Natural killer cell (primary cell): ENCODE data around the gene YARS1. TPM values are rescaled to one million over a fixed set of nuclear protein-coding genes. Genes with fewer than 3 reads are reported as not detected.

ENCODE experiments used
- ATAC-seq, 3 donors: fragments of 150-1000 bp in 2 of 3; fragments of 200-7000 bp in 1 of 3; cut with Tn5 transposase; 1 replicate in 1 of 3; 2 replicates in 2 of 3; pipeline ENCODE4 v1.10.0; 2021; ENCODE audit warnings: mild to moderate bottlenecking in 2 of 3, moderate library complexity in 2 of 3
- DNase-seq, 2 donors: peaks; one replicate each; pipeline versions ENCODE4 v3.0.0 to v3.0.0-alpha.2; 2013 to 2021; ENCODE audit warnings: mixed read lengths in 1 of 2
- H3K27ac ChIP-seq: one replicate; pipeline ENCODE4 v1.5.1; 2013; ENCODE audit warnings: mild to moderate bottlenecking, low read length
- H3K27me3 ChIP-seq: one replicate; pipeline ENCODE4 v1.6.1; 2013; ENCODE audit warnings: low read length; ENCODE audit not compliant: control insufficient read depth, insufficient read depth
- H3K36me3 ChIP-seq: one replicate; pipeline ENCODE4 v1.6.1; 2013; ENCODE audit warnings: low read length; ENCODE audit not compliant: control insufficient read depth, insufficient read depth
- H3K4me1 ChIP-seq: one replicate; pipeline ENCODE4 v1.6.1; 2013; ENCODE audit warnings: low read length; ENCODE audit not compliant: control insufficient read depth, insufficient read depth
- H3K4me3 ChIP-seq: one replicate; pipeline ENCODE4 v1.5.1; 2013; ENCODE audit warnings: low read length
- H3K9me3 ChIP-seq: one replicate; pipeline ENCODE4 v1.6.1; 2013; ENCODE audit warnings: low read length; ENCODE audit not compliant: control insufficient read depth, insufficient read depth
- H3K27ac Mint-ChIP-seq, 2 donors: one replicate each; pipeline ENCODE4 v1.8.0; 2022; ENCODE audit warnings: mild to moderate bottlenecking in 2 of 2, mixed read lengths in 2 of 2, moderate library complexity in 1 of 2
- H3K27me3 Mint-ChIP-seq, 2 donors: one replicate each; pipeline ENCODE4 v1.8.0; 2022; ENCODE audit warnings: low read depth in 2 of 2, mixed read lengths in 2 of 2
- H3K36me3 Mint-ChIP-seq: one replicate; pipeline ENCODE4 v1.8.0; 2022; ENCODE audit warnings: mixed read lengths
- H3K4me1 Mint-ChIP-seq, 2 donors: one replicate each; pipeline ENCODE4 v1.8.0; 2022; ENCODE audit warnings: mixed read lengths in 2 of 2
- H3K4me3 Mint-ChIP-seq: one replicate; pipeline ENCODE4 v1.8.0; 2022; ENCODE audit warnings: mild to moderate bottlenecking, moderate library complexity, mixed read lengths
- H3K9me3 Mint-ChIP-seq, 2 donors: one replicate each; pipeline ENCODE4 v1.8.0; 2022; ENCODE audit warnings: mixed read lengths in 2 of 2
- CTCF ChIP-seq: fragments of 200-600 bp; IDR thresholded peaks from one replicate; pipeline ENCODE4 v1.8.0; 2022; ENCODE audit warnings: antibody characterized with exemption
- WGBS: methylation state at CpG from one replicate; pipeline ENCODE4 v1.1.7; 2013; ENCODE audit warnings: missing lambda C conversion rate; ENCODE audit not compliant: insufficient coverage; 5-methylcytosine and 5-hydroxymethylcytosine counted together
- intact Hi-C: fragments of 100-400 bp; cut with micrococcal nuclease; formaldehyde crosslinking; loops from one replicate; pipeline ENCODE4 v1.14.2; 2022
- total RNA-seq, 4 donors: library from RNA; stranded (reverse); fragments of 120-200 nt in 1 of 4; gene quantifications; one replicate each; pipeline versions ENCODE4 v1.2.3 to v1.2.4, GENCODE V29; 2013 to 2022

The YARS1 gene
- total RNA-seq, 3 donors from 2014 or later (not counting 1 experiment from before 2014, with no cell fraction given) = 163 to 223 (median 197) TPM

- H3K27me3 Mint-ChIP-seq = no peaks in the 10 kb centered on the region
- Histone ChIP-seq H3K4me1 (peaks cover 14% of the 10 kb centered on the region), H3K9me3 (no peaks in the 10 kb centered on the region), H3K27ac (no peak overlapping the region), H3K27me3 (no peaks in the 10 kb centered on the region), H3K4me3 (no peak overlapping the region), H3K36me3 (peaks cover 41% of the 10 kb centered on the region)
- ATAC-seq = no peak
- H3K36me3 Mint-ChIP-seq = no peaks in the 10 kb centered on the region
- no peaks in the 10 kb centered on the region for H3K9me3 Mint-ChIP-seq
- peaks cover 16 to 19% of the 10 kb centered on the region in 2 donors for H3K4me1 Mint-ChIP-seq
- intact Hi-C loops = loop anchor here (1.0 kb wide), 2 partner anchors 62 to 254 kb away; no protein-coding TSS in a partner anchor
- peak overlapping the region; percentile 74 to 75 for H3K27ac Mint-ChIP-seq
- DNase-seq = no peak
- no peak for TF ChIP-seq CTCF
- no peak overlapping the region for H3K4me3 Mint-ChIP-seq
- 91% methylated on average over 6 of the region's 7 CpGs for WGBS
Measured at GRCh38 chr1:32773764-32774463, 43.2 kb downstream of the YARS1 start.

- intact Hi-C loops = loop anchor here (1.0 kb wide), 2 partner anchors 61 to 253 kb away; no protein-coding TSS in a partner anchor
Measured at GRCh38 chr1:32773018-32773763, 44.0 kb downstream of the YARS1 start.

GRCh38 chr1:32772281-32773017 lies 44.7 kb downstream of the YARS1 start:
- peaks cover 16 to 19% of the 10 kb centered on the region in 2 donors for H3K4me1 Mint-ChIP-seq
- Histone ChIP-seq H3K4me1 (peaks cover 14% of the 10 kb centered on the region), H3K27ac (no peak overlapping the region), H3K27me3 (no peaks in the 10 kb centered on the region), H3K9me3 (no peaks in the 10 kb centered on the region), H3K4me3 (no peak overlapping the region), H3K36me3 (peaks cover 28% of the 10 kb centered on the region)
- H3K27me3 Mint-ChIP-seq = no peaks in the 10 kb centered on the region
- ATAC-seq (no peak), DNase-seq (no peak)
- H3K36me3 Mint-ChIP-seq = no peaks in the 10 kb centered on the region
- no peaks in the 10 kb centered on the region for H3K9me3 Mint-ChIP-seq
- no peak overlapping the region for H3K4me3 Mint-ChIP-seq
- 99% methylated on average over 8 of the region's 10 CpGs for WGBS
- peak overlapping the region in 1 of 2 donors; percentile 41 for H3K27ac Mint-ChIP-seq
- intact Hi-C loops = loop anchor here (1.0 kb wide), 2 partner anchors 60 to 252 kb away; no protein-coding TSS in a partner anchor
- TF ChIP-seq CTCF = no peak

More at GRCh38 chr1:32773018-32773763, 44.0 kb downstream of the YARS1 start:
- peak; percentile 75 for TF ChIP-seq CTCF
- H3K27ac ChIP-seq = no peak overlapping the region
- peak; percentile 67 to 90 (median 81) for ATAC-seq
- DNase-seq = peak; percentile 70 to 86
- peaks cover 14% of the 10 kb centered on the region for H3K4me1 ChIP-seq
- Mint-ChIP-seq H3K27me3 (no peaks in the 10 kb centered on the region), H3K9me3 (no peaks in the 10 kb centered on the region), H3K4me3 (no peak overlapping the region), H3K27ac (peak overlapping the region; percentile 74 to 75), H3K4me1 (peaks cover 16 to 19% of the 10 kb centered on the region in 2 donors), H3K36me3 (no peaks in the 10 kb centered on the region)
- peaks cover 35% of the 10 kb centered on the region for H3K36me3 ChIP-seq
- no peaks in the 10 kb centered on the region for H3K27me3 ChIP-seq
- no peak overlapping the region for H3K4me3 ChIP-seq
- WGBS = 53% methylated on average over 9 of the region's 9 CpGs
- no peaks in the 10 kb centered on the region for H3K9me3 ChIP-seq
